PC-9 (cell line): ENCODE measurements around the gene CNN3. TPM values are rescaled to one million over a fixed set of nuclear protein-coding genes. Genes with fewer than 3 reads are reported as not detected.

ENCODE experiments used
- BruUV-seq: library from RNA; stranded (reverse); fragments of 400-500 nt; replicated peaks from 2 replicates; lab custom pipeline; 2021; lab: Mats Ljungman, UMichigan
- CTCF ChIA-PET: fragments of 300-600 bp; sonication (Branson Sonifier 250); formaldehyde crosslinking; loops from one replicate; lab custom pipeline; 2022; ENCODE audit warnings: antibody characterized with exemption; lab: Charles Lee
- POLR2A ChIA-PET: fragments of 300-600 bp; sonication (Branson Sonifier 250); formaldehyde crosslinking; loops from one replicate; lab custom pipeline; 2022; ENCODE audit warnings: antibody characterized with exemption; ENCODE audit not compliant: unreplicated experiment; lab: Charles Lee
- DNase-seq, 2 experiments: peaks; one replicate each; pipeline versions ENCODE4 v3.0.0 to v3.0.0-alpha.2; 2015 to 2022; ENCODE audit warnings: mixed read lengths in 1 of 2
- H2AFZ ChIP-seq: fragments of 200-600 bp; sonication (generic); 2 replicates; pipeline ENCODE4 v1.8.1; 2017; ENCODE audit warnings: antibody characterized with exemption
- H3F3A ChIP-seq: fragments of 200-600 bp; sonication (generic); 2 replicates; pipeline ENCODE4 v1.8.1; 2017; ENCODE audit warnings: antibody characterized with exemption, mild to moderate bottlenecking, low read depth; ENCODE audit not compliant: insufficient read depth
- H3K27ac ChIP-seq: fragments of 200-600 bp; sonication (generic); 2 replicates; pipeline ENCODE4 v1.6.1; 2016; ENCODE audit warnings: mixed run types
- H3K27me3 ChIP-seq: fragments of 200-600 bp; sonication (generic); 2 replicates; pipeline ENCODE4 v1.6.1; 2016; ENCODE audit warnings: low read depth, mixed run types; ENCODE audit not compliant: insufficient read depth
- H3K36me3 ChIP-seq: fragments of 200-600 bp; sonication (generic); 2 replicates; pipeline ENCODE4 v1.6.1; 2016; ENCODE audit warnings: low read depth, mixed run types
- H3K4me1 ChIP-seq: fragments of 200-600 bp; sonication (generic); replicated peaks from 2 replicates; pipeline ENCODE4 v1.6.1; 2016; ENCODE audit warnings: mixed run types; ENCODE audit not compliant: insufficient read depth
- H3K4me2 ChIP-seq: fragments of 200-600 bp; sonication (generic); 2 replicates; pipeline ENCODE4 v1.6.1; 2017; ENCODE audit warnings: mixed run types
- H3K4me3 ChIP-seq: fragments of 200-600 bp; sonication (generic); 2 replicates; pipeline ENCODE4 v1.6.1; 2016; ENCODE audit warnings: mixed run types
- H3K79me2 ChIP-seq: fragments of 200-600 bp; sonication (generic); 2 replicates; pipeline ENCODE4 v1.6.1; 2017; ENCODE audit warnings: low read depth, mixed run types
- H3K9me2 ChIP-seq: fragments of 200-600 bp; sonication (generic); 2 replicates; pipeline ENCODE4 v1.8.1; 2017; ENCODE audit warnings: mild to moderate bottlenecking; ENCODE audit not compliant: insufficient read depth
- H3K9me3 ChIP-seq: fragments of 200-600 bp; sonication (generic); 2 replicates; pipeline ENCODE4 v1.8.1; 2016; ENCODE audit warnings: low read depth; ENCODE audit not compliant: insufficient read depth
- H4K20me1 ChIP-seq: fragments of 200-600 bp; sonication (generic); 2 replicates; pipeline ENCODE4 v1.8.1; 2017; ENCODE audit not compliant: insufficient read depth
- EZH2 ChIP-seq: fragments of 200-600 bp; sonication (generic); IDR thresholded peaks from 2 replicates; pipeline ENCODE4 v1.8.0; 2017; ENCODE audit warnings: antibody characterized with exemption, low read depth
- intact Hi-C: fragments of 100-400 bp; cut with micrococcal nuclease; formaldehyde crosslinking; loops from one replicate; pipeline ENCODE4 v1.10.0; 2022; ENCODE audit not compliant: unreplicated experiment
- total RNA-seq: library from RNA; stranded (reverse); gene quantifications from 2 replicates; pipeline ENCODE4 v1.2.3, GENCODE V29; 2021
- TF ChIP-seq, protein P1 (sequence below): fragments of 200-600 bp; sonication (generic); conservative IDR thresholded peaks from 2 replicates; pipeline ENCODE4 v1.6.1; 2017; ENCODE audit warnings: mixed run types, antibody characterized with exemption, mild to moderate bottlenecking, moderate library complexity

CNN3 gene
- total RNA-seq, 1 experiment from 2014 or later = 135 TPM

DNA sequence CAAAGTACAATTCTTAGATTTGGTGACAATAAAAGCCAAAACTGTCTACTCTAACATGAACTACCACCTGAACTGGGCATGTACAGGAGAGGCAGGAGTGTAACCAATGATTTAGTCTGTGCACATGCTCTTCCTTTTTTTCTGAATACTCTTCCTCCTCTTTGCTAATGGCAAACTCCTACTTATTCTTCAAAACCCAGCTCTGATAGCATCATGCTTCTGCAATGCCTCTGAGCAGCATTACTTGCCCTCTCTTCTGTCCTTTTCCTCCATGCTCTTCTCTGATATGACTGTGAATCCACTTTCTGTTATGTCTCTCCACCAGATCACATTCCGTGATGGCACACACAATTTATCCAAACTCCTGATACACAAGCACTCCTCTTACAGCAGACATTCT lies 31.4 kb downstream of the CNN3 start:
- POLR2A ChIA-PET = interaction anchor here (0.7 kb wide), 1 partner anchor 128 kb away, joined by 6 read pairs; no protein-coding TSS in a partner anchor
- Histone ChIP-seq H2AFZ (no peak overlapping the region), H3K4me1 (0 out of 2 replicates have a peak, but pooled peaks cover 12% of the 10 kb centered on the region), H3K9me3 (no peaks in the 10 kb centered on the region), H3K27ac (no peak overlapping the region), H3K9me2 (no peaks in the 10 kb centered on the region), H3K4me2 (no peak overlapping the region), H3K36me3 (peaks cover 62% of the 10 kb centered on the region), H3K27me3 (no peaks in the 10 kb centered on the region), H3K4me3 (no peak overlapping the region), H3K79me2 (no peaks in the 10 kb centered on the region), H4K20me1 (no peaks in the 10 kb centered on the region), H3F3A (peaks cover 19% of the 10 kb centered on the region; the same call in 1 of the 2 replicates)
- BruUV-seq = no TSS peak
- DNase-seq = no peak
- intact Hi-C loops = no loop called here
- CTCF ChIA-PET = no interaction called here
- TF ChIP-seq EZH2 = no peak
- TF ChIP-seq, protein P1, sequence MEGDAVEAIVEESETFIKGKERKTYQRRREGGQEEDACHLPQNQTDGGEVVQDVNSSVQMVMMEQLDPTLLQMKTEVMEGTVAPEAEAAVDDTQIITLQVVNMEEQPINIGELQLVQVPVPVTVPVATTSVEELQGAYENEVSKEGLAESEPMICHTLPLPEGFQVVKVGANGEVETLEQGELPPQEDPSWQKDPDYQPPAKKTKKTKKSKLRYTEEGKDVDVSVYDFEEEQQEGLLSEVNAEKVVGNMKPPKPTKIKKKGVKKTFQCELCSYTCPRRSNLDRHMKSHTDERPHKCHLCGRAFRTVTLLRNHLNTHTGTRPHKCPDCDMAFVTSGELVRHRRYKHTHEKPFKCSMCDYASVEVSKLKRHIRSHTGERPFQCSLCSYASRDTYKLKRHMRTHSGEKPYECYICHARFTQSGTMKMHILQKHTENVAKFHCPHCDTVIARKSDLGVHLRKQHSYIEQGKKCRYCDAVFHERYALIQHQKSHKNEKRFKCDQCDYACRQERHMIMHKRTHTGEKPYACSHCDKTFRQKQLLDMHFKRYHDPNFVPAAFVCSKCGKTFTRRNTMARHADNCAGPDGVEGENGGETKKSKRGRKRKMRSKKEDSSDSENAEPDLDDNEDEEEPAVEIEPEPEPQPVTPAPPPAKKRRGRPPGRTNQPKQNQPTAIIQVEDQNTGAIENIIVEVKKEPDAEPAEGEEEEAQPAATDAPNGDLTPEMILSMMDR = no peak

DNA sequence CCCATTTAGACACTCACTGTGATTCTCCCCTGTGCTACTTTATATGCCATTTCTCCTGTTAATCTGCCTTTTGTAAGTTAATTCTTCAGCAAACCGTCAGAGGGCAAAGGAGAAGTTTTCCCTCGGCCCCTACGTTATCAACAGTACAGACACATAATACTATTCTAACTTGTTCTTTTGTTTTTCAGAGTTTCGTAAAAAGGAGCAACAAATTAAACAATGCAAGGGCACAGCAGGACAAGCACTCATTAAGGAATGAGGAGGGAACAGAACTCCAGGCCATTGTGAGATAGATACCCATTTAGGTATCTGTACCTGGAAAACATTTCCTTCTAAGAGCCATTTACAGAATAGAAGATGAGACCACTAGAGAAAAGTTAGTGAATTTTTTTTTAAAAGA lies 32.3 kb downstream of the CNN3 start:
- Histone ChIP-seq H3K27me3 (no peaks in the 10 kb centered on the region), H3K4me3 (no peak overlapping the region), H3K4me2 (no peak overlapping the region), H4K20me1 (no peaks in the 10 kb centered on the region), H3K9me3 (no peaks in the 10 kb centered on the region), H3K9me2 (no peaks in the 10 kb centered on the region), H3K27ac (no peak overlapping the region), H3K79me2 (no peaks in the 10 kb centered on the region), H2AFZ (no peak overlapping the region), H3K36me3 (peaks cover 57% of the 10 kb centered on the region), H3K4me1 (0 out of 2 replicates have a peak, but pooled peaks cover 12% of the 10 kb centered on the region), H3F3A (peaks cover 16% of the 10 kb centered on the region; the same call in 1 of the 2 replicates)
- ChIA-PET CTCF (no interaction called here), POLR2A (no interaction called here)
- TF ChIP-seq EZH2 = no peak
- TF ChIP-seq, protein P1 = no peak
- intact Hi-C loops = no loop called here
- no TSS peak for BruUV-seq
- DNase-seq = no peak

DNA sequence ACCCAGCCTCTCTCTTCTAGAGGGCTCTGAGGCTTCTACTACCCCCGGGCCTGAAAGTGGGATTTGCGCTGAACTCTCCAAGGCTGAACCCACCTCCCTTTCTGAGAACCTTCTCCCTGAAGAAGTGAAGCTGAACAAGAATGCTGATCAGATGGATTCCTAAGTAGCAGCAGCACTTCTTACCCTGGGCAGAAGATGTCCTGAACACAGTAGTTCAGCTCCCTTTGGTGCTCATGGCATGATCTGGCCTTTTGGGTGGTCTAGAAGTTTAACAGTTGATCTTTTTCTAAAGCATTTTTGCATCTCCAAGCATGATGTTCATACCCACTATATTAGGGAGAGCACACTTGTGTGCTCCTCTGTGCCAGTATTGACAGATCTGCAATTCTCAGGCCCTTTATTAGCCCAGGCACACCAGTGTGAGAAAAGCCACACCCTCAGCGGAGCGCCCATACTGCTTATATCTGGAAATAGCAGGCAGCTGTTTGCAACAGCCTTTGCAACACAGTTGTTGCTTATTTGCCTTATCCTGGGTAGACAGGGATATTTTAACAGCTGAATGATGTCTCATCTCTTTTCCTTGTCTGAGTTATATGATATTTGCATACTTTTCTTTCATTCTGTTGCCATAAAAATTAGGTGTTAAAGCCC lies 34.2 kb downstream of the CNN3 start:
- Histone ChIP-seq H2AFZ (no peak overlapping the region), H3K4me3 (no peak overlapping the region), H3K27me3 (no peaks in the 10 kb centered on the region), H3K9me3 (no peaks in the 10 kb centered on the region), H3K4me2 (no peak overlapping the region), H3K36me3 (peaks cover 39% of the 10 kb centered on the region), H4K20me1 (no peaks in the 10 kb centered on the region), H3F3A (no peaks in the 10 kb centered on the region), H3K79me2 (no peaks in the 10 kb centered on the region), H3K4me1 (no peaks in the 10 kb centered on the region), H3K9me2 (no peaks in the 10 kb centered on the region), H3K27ac (no peak overlapping the region)
- DNase-seq = no peak
- ChIA-PET CTCF (no interaction called here), POLR2A (no interaction called here)
- intact Hi-C loops = no loop called here
- BruUV-seq = no TSS peak
- TF ChIP-seq, protein P1 = no peak
- TF ChIP-seq EZH2 = no peak
